GM23338 (cell line): Measurements from ENCODE around the gene GRIN2A. TPM values are rescaled to one million over a fixed set of nuclear protein-coding genes. Genes with fewer than 3 reads are reported as not detected.
A peak's percentile ranks its signal among the peaks of the same experiment; 100 is the strongest.

Source experiments
- ATAC-seq: fragments of 200-7000 bp; cut with Tn5 transposase; 3 replicates; pipeline ENCODE4 v1.9.1; 2020
- DNase-seq: peaks from one replicate; pipeline ENCODE4 v3.0.0-alpha.2; 2015; ENCODE audit warnings: low spot score
- H2AFZ ChIP-seq: fragments of 200-600 bp; sonication (generic); 2 replicates; pipeline ENCODE4 v1.8.0; 2016; ENCODE audit warnings: antibody characterized with exemption, mild to moderate bottlenecking, moderate library complexity
- H3F3A ChIP-seq: fragments of 200-600 bp; sonication (generic); replicated peaks from 2 replicates; pipeline ENCODE4 v1.8.0; 2017; ENCODE audit warnings: antibody characterized with exemption, mixed run types, low read depth
- H3K27ac ChIP-seq: fragments of 200-600 bp; sonication (generic); 2 replicates; pipeline ENCODE4 v1.6.1; 2016; ENCODE audit warnings: low read depth
- H3K27me3 ChIP-seq: fragments of 200-600 bp; sonication (generic); 2 replicates; pipeline ENCODE4 v1.8.0; 2016; ENCODE audit warnings: mild to moderate bottlenecking, mixed run types, moderate library complexity; ENCODE audit not compliant: insufficient read depth
- H3K36me3 ChIP-seq: fragments of 200-600 bp; sonication (generic); 2 replicates; pipeline ENCODE4 v1.8.0; 2016; ENCODE audit warnings: mild to moderate bottlenecking; ENCODE audit not compliant: insufficient read depth
- H3K4me1 ChIP-seq: fragments of 200-600 bp; sonication (generic); 2 replicates; pipeline ENCODE4 v1.8.0; 2016; ENCODE audit warnings: mild to moderate bottlenecking, moderate library complexity; ENCODE audit not compliant: insufficient read depth
- H3K4me2 ChIP-seq: fragments of 200-600 bp; sonication (generic); 2 replicates; pipeline ENCODE4 v1.7.1; 2017; ENCODE audit warnings: mixed run types
- H3K4me3 ChIP-seq: fragments of 200-600 bp; sonication (generic); 2 replicates; pipeline ENCODE4 v1.6.1; 2016; ENCODE audit warnings: mixed run types
- H3K79me2 ChIP-seq: fragments of 200-600 bp; sonication (generic); replicated peaks from 2 replicates; pipeline ENCODE4 v1.8.0; 2017; ENCODE audit warnings: mild to moderate bottlenecking; ENCODE audit not compliant: insufficient read depth
- H3K9me2 ChIP-seq: fragments of 200-600 bp; sonication (generic); 2 replicates; pipeline ENCODE4 v1.8.0; 2017; ENCODE audit not compliant: insufficient read depth
- H4K20me1 ChIP-seq: fragments of 200-600 bp; sonication (generic); replicated peaks from 2 replicates; pipeline ENCODE4 v1.8.0; 2017; ENCODE audit warnings: mild to moderate bottlenecking; ENCODE audit not compliant: insufficient read depth
- H3K27ac Mint-ChIP-seq: 2 replicates; pipeline ENCODE4 v1.8.0; 2020; ENCODE audit warnings: inconsistent platforms, mild to moderate bottlenecking, moderate library complexity, mixed read lengths
- H3K27me3 Mint-ChIP-seq: 3 replicates; pipeline ENCODE4 v1.8.0; 2022; ENCODE audit warnings: low read depth, mild to moderate bottlenecking, moderate library complexity, mixed read lengths, inconsistent platforms; ENCODE audit not compliant: insufficient read depth, poor library complexity
- H3K36me3 Mint-ChIP-seq: 3 replicates; pipeline ENCODE4 v1.8.0; 2021; ENCODE audit warnings: low read depth, mild to moderate bottlenecking, inconsistent platforms, moderate library complexity, mixed read lengths
- H3K4me1 Mint-ChIP-seq: 3 replicates; pipeline ENCODE4 v1.8.0; 2020; ENCODE audit warnings: mild to moderate bottlenecking, inconsistent platforms, mixed read lengths
- H3K4me3 Mint-ChIP-seq: 3 replicates; pipeline ENCODE4 v1.8.0; 2021; ENCODE audit warnings: moderate library complexity, mild to moderate bottlenecking, inconsistent platforms, mixed read lengths
- H3K9me3 Mint-ChIP-seq: 3 replicates; pipeline ENCODE4 v1.8.0; 2020; ENCODE audit warnings: moderate library complexity, mild to moderate bottlenecking, inconsistent platforms, mixed read lengths
- EZH2 ChIP-seq: fragments of 200-600 bp; sonication (generic); IDR thresholded peaks from one replicate; pipeline ENCODE4 v1.8.0; 2017; ENCODE audit warnings: antibody characterized with exemption, mild to moderate bottlenecking, low read depth; ENCODE audit not compliant: unreplicated experiment
- EZH2phosphoT487 ChIP-seq: fragments of 200-600 bp; sonication (generic); IDR thresholded peaks from one replicate; pipeline ENCODE4 v1.8.1; 2018; ENCODE audit warnings: antibody characterized with exemption; ENCODE audit not compliant: unreplicated experiment
- JUNB ChIP-seq: IDR thresholded peaks from one replicate; pipeline ENCODE4 v1.6.1; 2016; ENCODE audit warnings: antibody characterized with exemption; ENCODE audit not compliant: unreplicated experiment
- NANOG ChIP-seq: IDR thresholded peaks from 2 replicates; pipeline ENCODE4 v1.6.1; 2016; ENCODE audit warnings: antibody characterized with exemption, borderline replicate concordance
- POLR2AphosphoS5 ChIP-seq: IDR thresholded peaks from 2 replicates; pipeline ENCODE4 v1.6.1; 2016; ENCODE audit warnings: antibody characterized with exemption, low read depth
- STAT1 ChIP-seq: IDR thresholded peaks from one replicate; pipeline ENCODE4 v1.6.1; 2016; ENCODE audit warnings: antibody characterized with exemption; ENCODE audit not compliant: unreplicated experiment
- ZNF331 ChIP-seq: fragments of 250-450 bp; sonication (Bioruptor Pico); IDR thresholded peaks from 2 replicates; pipeline ENCODE4 v1.5.0; 2020; ENCODE audit warnings: low read depth, mild to moderate bottlenecking, moderate library complexity
- polyA plus RNA-seq: library from polyadenylated mRNA; unstranded; fragments of >200 nt; fragmentation: Nextera tagmentation; extraction: Ambion mirVana; gene quantifications from 2 replicates; pipeline ENCODE4 v1.2.1, GENCODE V29; 2016
- total RNA-seq: library from RNA; depleted of rRNA; stranded (reverse); fragments of >200 nt; shearing (Covaris generic); gene quantifications from 2 replicates; pipeline ENCODE4 v1.2.3, GENCODE V29; 2014
- TF ChIP-seq, protein P1 (sequence below): IDR thresholded peaks from 2 replicates; pipeline ENCODE4 v1.6.1; 2016; ENCODE audit warnings: antibody characterized with exemption
- TF ChIP-seq, protein P2 (sequence below), 2 experiments: fragments of 200-600 bp in 1 of 2; sonication (generic) in 1 of 2; conservative IDR thresholded peaks; 2 replicates each; pipeline versions ENCODE4 v1.5.1 to v1.6.1; 2016 to 2017; ENCODE audit warnings: antibody characterized with exemption in 2 of 2, low read depth in 2 of 2, mild to moderate bottlenecking in 2 of 2, moderate library complexity in 1 of 2
- TF ChIP-seq, protein P3 (sequence below): IDR thresholded peaks from one replicate; pipeline ENCODE4 v1.6.1; 2018; ENCODE audit warnings: antibody characterized with exemption; ENCODE audit not compliant: unreplicated experiment
- TF ChIP-seq, protein P4 (sequence below): fragments of 250-450 bp; sonication (Bioruptor Pico); IDR thresholded peaks from 2 replicates; pipeline ENCODE4 v1.5.0; 2020; ENCODE audit warnings: mild to moderate bottlenecking, moderate library complexity

Gene GRIN2A
- total and polyA plus RNA-seq, 2 experiments from 2014 or later, result 0.89 to 5.1 TPM

DNA sequence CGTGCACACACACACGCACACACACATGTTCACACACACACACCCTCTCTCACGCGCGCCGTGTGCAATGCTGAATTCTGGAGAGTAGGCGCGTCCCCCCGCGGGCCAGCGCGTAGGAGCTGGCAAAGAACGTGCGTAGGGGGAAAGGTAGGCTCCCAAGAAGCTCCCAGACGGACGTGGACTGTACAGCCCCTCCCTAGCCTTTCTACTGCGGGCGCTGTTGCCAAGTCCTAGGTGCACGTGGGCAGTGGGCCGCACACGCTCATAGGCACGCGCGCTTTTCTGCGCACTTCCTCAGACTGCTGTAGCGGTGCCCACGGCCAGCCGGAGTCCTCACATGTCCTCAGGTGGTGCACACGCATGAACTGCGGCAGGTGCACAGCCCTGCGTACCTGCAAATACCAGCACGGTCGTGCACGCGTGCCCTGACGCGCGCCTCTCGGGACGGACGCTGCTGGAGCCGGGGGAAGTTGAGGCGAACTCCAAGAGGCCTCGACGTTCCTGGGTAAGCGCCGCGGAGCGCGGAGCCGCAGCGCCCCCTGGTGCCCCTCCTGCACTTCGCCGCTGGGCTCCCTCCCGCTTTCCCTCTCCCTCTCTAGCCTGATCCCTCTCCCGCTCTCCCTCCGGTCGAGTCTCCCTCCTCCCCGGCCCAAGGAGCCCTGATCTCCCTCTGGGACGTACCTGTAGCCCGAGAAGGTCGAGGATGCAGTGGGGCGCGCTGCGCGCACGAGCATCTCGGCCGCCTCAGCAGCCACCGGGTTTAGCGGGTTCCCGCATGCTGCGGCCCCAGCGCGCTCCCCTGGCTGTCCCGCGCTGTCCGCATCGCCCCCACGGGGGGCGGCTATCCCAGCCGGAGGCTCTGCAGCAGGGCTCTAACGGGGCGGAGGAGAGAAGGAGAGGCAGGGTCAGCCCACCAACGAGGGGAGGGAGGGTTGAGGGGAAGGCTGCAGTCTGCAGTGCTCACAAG is 749 bp downstream of the GRIN2A start:
- H3K36me3 Mint-ChIP-seq, result peaks cover 4% of the 10 kb centered on the region; the same call in 2 of the 3 replicates
- peak; percentile 72 for ATAC-seq
- H3K9me3 Mint-ChIP-seq, result no peaks in the 10 kb centered on the region; the same call in 2 of the 3 replicates
- Histone ChIP-seq H3F3A (no peaks in the 10 kb centered on the region), H3K4me3 (peak overlapping the region; percentile 84), H3K9me2 (0 out of 2 replicates have a peak, but pooled peaks cover 10% of the 10 kb centered on the region), H3K27me3 (peaks cover 77% of the 10 kb centered on the region), H2AFZ (peak overlapping the region; percentile 96), H3K36me3 (no peaks in the 10 kb centered on the region), H4K20me1 (peaks cover 3% of the 10 kb centered on the region; the same call in 1 of the 2 replicates), H3K79me2 (no peaks in the 10 kb centered on the region), H3K4me2 (peak overlapping the region; percentile 94), H3K4me1 (peaks cover 3% of the 10 kb centered on the region; the same call in 1 of the 2 replicates), H3K27ac (no peak overlapping the region)
- TF ChIP-seq, protein P1, sequence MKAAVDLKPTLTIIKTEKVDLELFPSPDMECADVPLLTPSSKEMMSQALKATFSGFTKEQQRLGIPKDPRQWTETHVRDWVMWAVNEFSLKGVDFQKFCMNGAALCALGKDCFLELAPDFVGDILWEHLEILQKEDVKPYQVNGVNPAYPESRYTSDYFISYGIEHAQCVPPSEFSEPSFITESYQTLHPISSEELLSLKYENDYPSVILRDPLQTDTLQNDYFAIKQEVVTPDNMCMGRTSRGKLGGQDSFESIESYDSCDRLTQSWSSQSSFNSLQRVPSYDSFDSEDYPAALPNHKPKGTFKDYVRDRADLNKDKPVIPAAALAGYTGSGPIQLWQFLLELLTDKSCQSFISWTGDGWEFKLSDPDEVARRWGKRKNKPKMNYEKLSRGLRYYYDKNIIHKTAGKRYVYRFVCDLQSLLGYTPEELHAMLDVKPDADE, result peak; percentile 48
- no peak for TF ChIP-seq ZNF331 (CRISPR knock-in tag)
- no peak for TF ChIP-seq STAT1
- TF ChIP-seq, protein P2, sequence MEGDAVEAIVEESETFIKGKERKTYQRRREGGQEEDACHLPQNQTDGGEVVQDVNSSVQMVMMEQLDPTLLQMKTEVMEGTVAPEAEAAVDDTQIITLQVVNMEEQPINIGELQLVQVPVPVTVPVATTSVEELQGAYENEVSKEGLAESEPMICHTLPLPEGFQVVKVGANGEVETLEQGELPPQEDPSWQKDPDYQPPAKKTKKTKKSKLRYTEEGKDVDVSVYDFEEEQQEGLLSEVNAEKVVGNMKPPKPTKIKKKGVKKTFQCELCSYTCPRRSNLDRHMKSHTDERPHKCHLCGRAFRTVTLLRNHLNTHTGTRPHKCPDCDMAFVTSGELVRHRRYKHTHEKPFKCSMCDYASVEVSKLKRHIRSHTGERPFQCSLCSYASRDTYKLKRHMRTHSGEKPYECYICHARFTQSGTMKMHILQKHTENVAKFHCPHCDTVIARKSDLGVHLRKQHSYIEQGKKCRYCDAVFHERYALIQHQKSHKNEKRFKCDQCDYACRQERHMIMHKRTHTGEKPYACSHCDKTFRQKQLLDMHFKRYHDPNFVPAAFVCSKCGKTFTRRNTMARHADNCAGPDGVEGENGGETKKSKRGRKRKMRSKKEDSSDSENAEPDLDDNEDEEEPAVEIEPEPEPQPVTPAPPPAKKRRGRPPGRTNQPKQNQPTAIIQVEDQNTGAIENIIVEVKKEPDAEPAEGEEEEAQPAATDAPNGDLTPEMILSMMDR (conservative IDR thresholded peaks at IDR 0.05; ENCODE audit: low read depth in 2 of 2), result peak; percentile 69 to 88
- TF ChIP-seq, protein P3, sequence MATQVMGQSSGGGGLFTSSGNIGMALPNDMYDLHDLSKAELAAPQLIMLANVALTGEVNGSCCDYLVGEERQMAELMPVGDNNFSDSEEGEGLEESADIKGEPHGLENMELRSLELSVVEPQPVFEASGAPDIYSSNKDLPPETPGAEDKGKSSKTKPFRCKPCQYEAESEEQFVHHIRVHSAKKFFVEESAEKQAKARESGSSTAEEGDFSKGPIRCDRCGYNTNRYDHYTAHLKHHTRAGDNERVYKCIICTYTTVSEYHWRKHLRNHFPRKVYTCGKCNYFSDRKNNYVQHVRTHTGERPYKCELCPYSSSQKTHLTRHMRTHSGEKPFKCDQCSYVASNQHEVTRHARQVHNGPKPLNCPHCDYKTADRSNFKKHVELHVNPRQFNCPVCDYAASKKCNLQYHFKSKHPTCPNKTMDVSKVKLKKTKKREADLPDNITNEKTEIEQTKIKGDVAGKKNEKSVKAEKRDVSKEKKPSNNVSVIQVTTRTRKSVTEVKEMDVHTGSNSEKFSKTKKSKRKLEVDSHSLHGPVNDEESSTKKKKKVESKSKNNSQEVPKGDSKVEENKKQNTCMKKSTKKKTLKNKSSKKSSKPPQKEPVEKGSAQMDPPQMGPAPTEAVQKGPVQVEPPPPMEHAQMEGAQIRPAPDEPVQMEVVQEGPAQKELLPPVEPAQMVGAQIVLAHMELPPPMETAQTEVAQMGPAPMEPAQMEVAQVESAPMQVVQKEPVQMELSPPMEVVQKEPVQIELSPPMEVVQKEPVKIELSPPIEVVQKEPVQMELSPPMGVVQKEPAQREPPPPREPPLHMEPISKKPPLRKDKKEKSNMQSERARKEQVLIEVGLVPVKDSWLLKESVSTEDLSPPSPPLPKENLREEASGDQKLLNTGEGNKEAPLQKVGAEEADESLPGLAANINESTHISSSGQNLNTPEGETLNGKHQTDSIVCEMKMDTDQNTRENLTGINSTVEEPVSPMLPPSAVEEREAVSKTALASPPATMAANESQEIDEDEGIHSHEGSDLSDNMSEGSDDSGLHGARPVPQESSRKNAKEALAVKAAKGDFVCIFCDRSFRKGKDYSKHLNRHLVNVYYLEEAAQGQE, result no peak
- no peak for TF ChIP-seq NANOG
- no peak for TF ChIP-seq EZH2phosphoT487
- TF ChIP-seq, protein P4, sequence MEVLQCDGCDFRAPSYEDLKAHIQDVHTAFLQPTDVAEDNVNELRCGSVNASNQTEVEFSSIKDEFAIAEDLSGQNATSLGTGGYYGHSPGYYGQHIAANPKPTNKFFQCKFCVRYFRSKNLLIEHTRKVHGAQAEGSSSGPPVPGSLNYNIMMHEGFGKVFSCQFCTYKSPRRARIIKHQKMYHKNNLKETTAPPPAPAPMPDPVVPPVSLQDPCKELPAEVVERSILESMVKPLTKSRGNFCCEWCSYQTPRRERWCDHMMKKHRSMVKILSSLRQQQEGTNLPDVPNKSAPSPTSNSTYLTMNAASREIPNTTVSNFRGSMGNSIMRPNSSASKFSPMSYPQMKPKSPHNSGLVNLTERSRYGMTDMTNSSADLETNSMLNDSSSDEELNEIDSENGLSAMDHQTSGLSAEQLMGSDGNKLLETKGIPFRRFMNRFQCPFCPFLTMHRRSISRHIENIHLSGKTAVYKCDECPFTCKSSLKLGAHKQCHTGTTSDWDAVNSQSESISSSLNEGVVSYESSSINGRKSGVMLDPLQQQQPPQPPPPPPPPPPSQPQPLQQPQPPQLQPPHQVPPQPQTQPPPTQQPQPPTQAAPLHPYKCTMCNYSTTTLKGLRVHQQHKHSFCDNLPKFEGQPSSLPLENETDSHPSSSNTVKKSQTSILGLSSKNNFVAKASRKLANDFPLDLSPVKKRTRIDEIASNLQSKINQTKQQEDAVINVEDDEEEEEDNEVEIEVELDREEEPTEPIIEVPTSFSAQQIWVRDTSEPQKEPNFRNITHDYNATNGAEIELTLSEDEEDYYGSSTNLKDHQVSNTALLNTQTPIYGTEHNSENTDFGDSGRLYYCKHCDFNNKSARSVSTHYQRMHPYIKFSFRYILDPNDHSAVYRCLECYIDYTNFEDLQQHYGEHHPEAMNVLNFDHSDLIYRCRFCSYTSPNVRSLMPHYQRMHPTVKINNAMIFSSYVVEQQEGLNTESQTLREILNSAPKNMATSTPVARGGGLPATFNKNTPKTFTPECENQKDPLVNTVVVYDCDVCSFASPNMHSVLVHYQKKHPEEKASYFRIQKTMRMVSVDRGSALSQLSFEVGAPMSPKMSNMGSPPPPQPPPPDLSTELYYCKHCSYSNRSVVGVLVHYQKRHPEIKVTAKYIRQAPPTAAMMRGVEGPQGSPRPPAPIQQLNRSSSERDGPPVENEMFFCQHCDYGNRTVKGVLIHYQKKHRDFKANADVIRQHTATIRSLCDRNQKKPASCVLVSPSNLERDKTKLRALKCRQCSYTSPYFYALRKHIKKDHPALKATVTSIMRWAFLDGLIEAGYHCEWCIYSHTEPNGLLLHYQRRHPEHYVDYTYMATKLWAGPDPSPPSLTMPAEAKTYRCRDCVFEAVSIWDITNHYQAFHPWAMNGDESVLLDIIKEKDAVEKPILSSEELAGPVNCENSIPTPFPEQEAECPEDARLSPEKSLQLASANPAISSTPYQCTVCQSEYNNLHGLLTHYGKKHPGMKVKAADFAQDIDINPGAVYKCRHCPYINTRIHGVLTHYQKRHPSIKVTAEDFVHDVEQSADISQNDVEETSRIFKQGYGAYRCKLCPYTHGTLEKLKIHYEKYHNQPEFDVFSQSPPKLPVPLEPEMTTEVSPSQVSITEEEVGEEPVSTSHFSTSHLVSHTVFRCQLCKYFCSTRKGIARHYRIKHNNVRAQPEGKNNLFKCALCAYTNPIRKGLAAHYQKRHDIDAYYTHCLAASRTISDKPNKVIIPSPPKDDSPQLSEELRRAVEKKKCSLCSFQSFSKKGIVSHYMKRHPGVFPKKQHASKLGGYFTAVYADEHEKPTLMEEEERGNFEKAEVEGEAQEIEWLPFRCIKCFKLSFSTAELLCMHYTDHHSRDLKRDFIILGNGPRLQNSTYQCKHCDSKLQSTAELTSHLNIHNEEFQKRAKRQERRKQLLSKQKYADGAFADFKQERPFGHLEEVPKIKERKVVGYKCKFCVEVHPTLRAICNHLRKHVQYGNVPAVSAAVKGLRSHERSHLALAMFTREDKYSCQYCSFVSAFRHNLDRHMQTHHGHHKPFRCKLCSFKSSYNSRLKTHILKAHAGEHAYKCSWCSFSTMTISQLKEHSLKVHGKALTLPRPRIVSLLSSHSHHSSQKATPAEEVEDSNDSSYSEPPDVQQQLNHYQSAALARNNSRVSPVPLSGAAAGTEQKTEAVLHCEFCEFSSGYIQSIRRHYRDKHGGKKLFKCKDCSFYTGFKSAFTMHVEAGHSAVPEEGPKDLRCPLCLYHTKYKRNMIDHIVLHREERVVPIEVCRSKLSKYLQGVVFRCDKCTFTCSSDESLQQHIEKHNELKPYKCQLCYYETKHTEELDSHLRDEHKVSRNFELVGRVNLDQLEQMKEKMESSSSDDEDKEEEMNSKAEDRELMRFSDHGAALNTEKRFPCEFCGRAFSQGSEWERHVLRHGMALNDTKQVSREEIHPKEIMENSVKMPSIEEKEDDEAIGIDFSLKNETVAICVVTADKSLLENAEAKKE (CRISPR knock-in tag), result no peak
- peak; percentile 10 for TF ChIP-seq EZH2
- no peak for TF ChIP-seq JUNB
- no peak for TF ChIP-seq POLR2AphosphoS5
- peak; percentile 88 for DNase-seq
- H3K27ac Mint-ChIP-seq, result no peak overlapping the region
- peak overlapping the region; percentile 76 for H3K4me3 Mint-ChIP-seq
- peaks cover 6% of the 10 kb centered on the region; the same call in 1 of the 3 replicates for H3K4me1 Mint-ChIP-seq
- H3K27me3 Mint-ChIP-seq, result peaks cover 40% of the 10 kb centered on the region
